Medulla oblongata (tissue), 1 donor: ENCODE measurements around the gene MRAP2.
"Not testable (repeated sequence)": the region's sequence is repeated elsewhere in the genome, so short reads cannot be mapped to it uniquely, and the experiment has no call there.

Source experiments
- DNase-seq: peaks from one replicate; pipeline ENCODE4 v3.0.0-alpha.2; 2015; ENCODE audit errors: extremely low spot score

The MRAP2 gene

GRCh38 chr6:84028350-84028749 is 5.2 kb upstream of the MRAP2 start:
- no peak for DNase-seq

- not testable (repeated sequence) for DNase-seq
Observed at GRCh38 chr6:84032000-84032399, 1.6 kb upstream of the MRAP2 start.

- no peak for DNase-seq
Observed at GRCh38 chr6:84035484-84035883, 1.9 kb downstream of the MRAP2 start.

GRCh38 chr6:84037425-84038089 is 4.0 kb downstream of the MRAP2 start:
- DNase-seq = no peak

GRCh38 chr6:84042603-84043002 is 9.0 kb downstream of the MRAP2 start:
- DNase-seq = no peak

GRCh38 chr6:84043555-84043954 is 10.0 kb downstream of the MRAP2 start:
- no peak for DNase-seq

- no peak for DNase-seq
Observed at GRCh38 chr6:84046755-84047154, 13.2 kb downstream of the MRAP2 start.

GRCh38 chr6:84048588-84048987 is 15.0 kb downstream of the MRAP2 start:
- no peak for DNase-seq

- no peak for DNase-seq
Observed at GRCh38 chr6:84050408-84050807, 16.8 kb downstream of the MRAP2 start.

- DNase-seq = no peak
Observed at GRCh38 chr6:84052204-84052882, 18.8 kb downstream of the MRAP2 start.

GRCh38 chr6:84052883-84053241 is 19.3 kb downstream of the MRAP2 start:
- no peak for DNase-seq

GRCh38 chr6:84055647-84056046 is 22.1 kb downstream of the MRAP2 start:
- no peak for DNase-seq

- no peak for DNase-seq
Observed at GRCh38 chr6:84057908-84058307, 24.3 kb downstream of the MRAP2 start.

GRCh38 chr6:84059082-84059481 is 25.5 kb downstream of the MRAP2 start:
- DNase-seq = no peak

GRCh38 chr6:84061174-84061573 is 27.6 kb downstream of the MRAP2 start:
- DNase-seq = no peak

- DNase-seq = no peak
Observed at GRCh38 chr6:84061613-84062398, 28.2 kb downstream of the MRAP2 start.

- DNase-seq = no peak
Observed at GRCh38 chr6:84062519-84063154, 29.1 kb downstream of the MRAP2 start.

- DNase-seq = no peak
Observed at GRCh38 chr6:84065693-84066290, 32.2 kb downstream of the MRAP2 start.

- no peak for DNase-seq
Observed at GRCh38 chr6:84066536-84066935, 33.0 kb downstream of the MRAP2 start.

GRCh38 chr6:84068873-84069272 is 35.3 kb downstream of the MRAP2 start:
- not testable (repeated sequence) for DNase-seq

GRCh38 chr6:84072442-84072997 is 38.9 kb downstream of the MRAP2 start:
- DNase-seq = no peak
